ENCODE measurements around the gene GP9. TPM values are rescaled to one million over a fixed set of nuclear protein-coding genes. Genes with fewer than 3 reads are reported as not detected.

Gene GP9
- total and polyA plus RNA-seq, 2 donors (not counting 1 experiment from before 2014, with no cell fraction given), result not detected

- no peaks in the 10 kb centered on the region for H3K27me3 ChIP-seq (replicated peaks in 1 of 4; ENCODE audit: control extremely low read depth in 1 of 4, control insufficient read depth in 3 of 4, insufficient read depth in 4 of 4, low read length in 3 of 4)
- H3K9me3 ChIP-seq (ENCODE audit: control extremely low read depth in 1 of 3, control insufficient read depth in 2 of 3, insufficient read depth in 1 of 3, low read length in 2 of 3), result peaks cover 0 to 18% (median 0%) of the 10 kb centered on the region in 3 donors
- no peak overlapping the region for H3K9ac ChIP-seq (ENCODE audit: low read length)
- no peaks in the 10 kb centered on the region for H3K36me3 ChIP-seq (replicated peaks in 1 of 2; ENCODE audit: control extremely low read depth in 1 of 2, control insufficient read depth in 1 of 2, extremely low read depth in 1 of 2, insufficient read depth in 2 of 2, low read length in 1 of 2)
- Mint-ChIP-seq H3K27me3 (no peaks in the 10 kb centered on the region), H3K9me3 (ENCODE audit: insufficient read depth) (no peaks in the 10 kb centered on the region), H3K27ac (no peak overlapping the region), H3K4me1 (peaks cover 41% of the 10 kb centered on the region), H3K4me3 (no peak overlapping the region)
- peaks cover 26 to 28% of the 10 kb centered on the region in 2 donors for H3K4me1 ChIP-seq (ENCODE audit: control insufficient read depth in 2 of 2, insufficient read depth in 2 of 2, low read length in 2 of 2)
- CTCF ChIA-PET, result interaction anchor here (9.1 kb wide), 1 partner anchor 50 kb away, joined by 134 read pairs; no protein-coding TSS in a partner anchor
- intact Hi-C loops (cut with micrococcal nuclease), result no loop called here
- WGBS (ENCODE audit: insufficient coverage), result 93% methylated on average over 5 of the region's 5 CpGs
- TF ChIP-seq CTCF (IDR thresholded peaks at IDR 0.05), result no peak
- no peak for TF ChIP-seq EZH2 (IDR thresholded peaks at IDR 0.05; ENCODE audit: borderline replicate concordance, insufficient read depth, low read depth, low read length, poor library complexity, severe bottlenecking)
- no peak overlapping the region for H2AFZ ChIP-seq (ENCODE audit: insufficient read depth, low read depth, low read length, poor library complexity, severe bottlenecking)
- DNase-seq (no peak), ATAC-seq (ENCODE audit: low read depth) (no peak)
- H3K27ac ChIP-seq (ENCODE audit: low read length in 2 of 2), result no peak overlapping the region
- no peak overlapping the region for H3K4me2 ChIP-seq (replicated peaks; ENCODE audit: low read depth, low read length, poor library complexity, severe bottlenecking)
- no peak overlapping the region for H3K4me3 ChIP-seq (ENCODE audit: control extremely low read depth in 1 of 5, extremely low read depth in 1 of 5, insufficient read depth in 1 of 5, low read depth in 2 of 5, low read length in 4 of 5)
- no peaks in the 10 kb centered on the region for H4K20me1 ChIP-seq (ENCODE audit: control insufficient read depth, insufficient read depth, low read length, poor library complexity, severe bottlenecking)
- no peaks in the 10 kb centered on the region for H3K79me2 ChIP-seq (ENCODE audit: control insufficient read depth, insufficient read depth, low read length)
- POLR2A ChIA-PET, result no interaction called here
Measured at GRCh38 chr3:129020691-129021090, 39.9 kb upstream of the GP9 start.

- TF ChIP-seq CTCF (IDR thresholded peaks at IDR 0.05), result no peak
- TF ChIP-seq EZH2 (IDR thresholded peaks at IDR 0.05; ENCODE audit: borderline replicate concordance, insufficient read depth, low read depth, low read length, poor library complexity, severe bottlenecking), result no peak
- Mint-ChIP-seq H3K9me3 (ENCODE audit: insufficient read depth) (no peaks in the 10 kb centered on the region), H3K4me1 (peaks cover 40% of the 10 kb centered on the region), H3K27me3 (no peaks in the 10 kb centered on the region), H3K4me3 (no peak overlapping the region), H3K27ac (no peak overlapping the region)
- H3K9me3 ChIP-seq (ENCODE audit: control extremely low read depth in 1 of 3, control insufficient read depth in 2 of 3, insufficient read depth in 1 of 3, low read length in 2 of 3), result peaks cover 0 to 18% (median 0%) of the 10 kb centered on the region in 3 donors
- no peak overlapping the region for H3K4me2 ChIP-seq (replicated peaks; ENCODE audit: low read depth, low read length, poor library complexity, severe bottlenecking)
- no peak overlapping the region for H2AFZ ChIP-seq (ENCODE audit: insufficient read depth, low read depth, low read length, poor library complexity, severe bottlenecking)
- H4K20me1 ChIP-seq (ENCODE audit: control insufficient read depth, insufficient read depth, low read length, poor library complexity, severe bottlenecking), result no peaks in the 10 kb centered on the region
- ChIA-PET POLR2A (no interaction called here), CTCF (interaction anchor here (0.8 to 9.1 kb wide), 2 partner anchors 47 to 51 kb away, joined by 3 to 134 read pairs; no protein-coding TSS in a partner anchor)
- no peak overlapping the region for H3K9ac ChIP-seq (ENCODE audit: low read length)
- intact Hi-C loops (cut with micrococcal nuclease), result no loop called here
- H3K27ac ChIP-seq (ENCODE audit: low read length in 2 of 2), result no peak overlapping the region
- 94% methylated on average over 4 of the region's 6 CpGs for WGBS (ENCODE audit: insufficient coverage)
- H3K4me3 ChIP-seq (ENCODE audit: control extremely low read depth in 1 of 5, extremely low read depth in 1 of 5, insufficient read depth in 1 of 5, low read depth in 2 of 5, low read length in 4 of 5), result no peak overlapping the region
- H3K4me1 ChIP-seq (ENCODE audit: control insufficient read depth in 2 of 2, insufficient read depth in 2 of 2, low read length in 2 of 2), result peaks cover 23 to 25% of the 10 kb centered on the region in 2 donors
- DNase-seq, result no peak
- ATAC-seq (ENCODE audit: low read depth), result no peak
- no peaks in the 10 kb centered on the region for H3K27me3 ChIP-seq (replicated peaks in 1 of 4; ENCODE audit: control extremely low read depth in 1 of 4, control insufficient read depth in 3 of 4, insufficient read depth in 4 of 4, low read length in 3 of 4)
- no peaks in the 10 kb centered on the region for H3K79me2 ChIP-seq (ENCODE audit: control insufficient read depth, insufficient read depth, low read length)
- no peaks in the 10 kb centered on the region for H3K36me3 ChIP-seq (replicated peaks in 1 of 2; ENCODE audit: control extremely low read depth in 1 of 2, control insufficient read depth in 1 of 2, extremely low read depth in 1 of 2, insufficient read depth in 2 of 2, low read length in 1 of 2)
Measured at GRCh38 chr3:129021140-129021551, 39.4 kb upstream of the GP9 start.

All from B cell (primary cell).